Right lobe of liver (tissue), 4 donors: ENCODE data around the gene MYO7B.

Experiments used
- CTCF ChIP-seq, 4 donors: fragments of 200-600 bp in 3 of 4; fragments of 450-650 bp in 1 of 4; IDR thresholded peaks; one replicate each; pipeline versions ENCODE4 v1.5.1 to v1.8.0; 2016 to 2022; ENCODE audit warnings: antibody characterized with exemption in 4 of 4, mild to moderate bottlenecking in 2 of 4
- POLR2A ChIP-seq: fragments of 450-650 bp; IDR thresholded peaks from one replicate; pipeline ENCODE4 v1.6.1; 2017; ENCODE audit warnings: antibody characterized with exemption, mild to moderate bottlenecking
- donor health status: DM: no; HTN: no; CAD: no.
- donor health status: DM: no; HTN: no; CAD: no.
- donor health status: DM: no; HTN: yes; CAD: no.

GRCh38 chr2:127577208-127577475 lies 41.7 kb downstream of the MYO7B start:
- TF ChIP-seq CTCF (IDR thresholded peaks at IDR 0.05) = no peak
- no peak for TF ChIP-seq POLR2A
